Measurements from ENCODE around the gene OR10Z1.

The OR10Z1 gene

DNA sequence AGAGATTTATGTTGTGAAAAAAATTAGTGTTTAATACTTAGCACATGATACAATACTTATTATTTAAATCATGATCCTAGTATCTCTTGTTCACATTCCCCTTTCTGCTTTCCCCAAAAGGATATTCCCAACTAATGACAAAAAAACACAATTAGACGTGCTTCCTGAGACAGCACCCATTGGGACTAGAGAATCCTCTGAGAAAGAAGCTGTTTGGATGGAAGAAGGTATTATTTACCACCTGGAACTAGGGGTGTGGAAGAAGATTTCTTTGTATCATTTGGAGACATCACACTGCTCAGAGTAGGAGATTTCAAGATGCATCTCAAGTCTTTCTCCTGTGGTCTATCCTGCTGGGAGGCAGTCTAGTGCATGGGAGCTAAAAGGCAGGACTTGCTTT is at the start of gene OR10Z1:
Gene OR10Z1 (plus strand): TSS at position 301 of the 400 bp plus-strand sequence. CDS start 1,171 bp downstream, outside the sequence.
- no peak within 1 kb of the TSS for H3K4me3 ChIP-seq (ENCODE audit: low read depth, low read length)

DNA sequence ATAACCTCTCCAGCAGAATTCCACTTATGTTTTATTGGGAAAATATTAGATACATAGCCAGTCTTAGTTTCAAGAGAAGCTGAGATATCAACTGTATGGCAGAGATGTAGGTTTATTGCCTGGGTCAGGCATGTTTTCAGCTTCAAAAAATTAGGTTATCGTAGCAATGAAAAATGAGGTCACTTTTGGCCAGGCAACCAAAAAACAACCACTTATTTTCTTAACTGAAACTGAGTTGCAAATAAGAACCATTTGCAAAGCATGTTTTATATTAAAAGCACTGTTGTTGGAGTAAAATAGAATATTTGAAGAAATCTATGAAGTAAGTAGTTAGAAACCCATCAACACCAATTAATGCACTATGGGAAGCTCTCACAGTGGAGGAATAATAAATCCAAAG is 45.4 kb upstream of the OR10Z1 start:
- no peak overlapping the region for H3K4me3 ChIP-seq (ENCODE audit: low read depth, low read length)

DNA sequence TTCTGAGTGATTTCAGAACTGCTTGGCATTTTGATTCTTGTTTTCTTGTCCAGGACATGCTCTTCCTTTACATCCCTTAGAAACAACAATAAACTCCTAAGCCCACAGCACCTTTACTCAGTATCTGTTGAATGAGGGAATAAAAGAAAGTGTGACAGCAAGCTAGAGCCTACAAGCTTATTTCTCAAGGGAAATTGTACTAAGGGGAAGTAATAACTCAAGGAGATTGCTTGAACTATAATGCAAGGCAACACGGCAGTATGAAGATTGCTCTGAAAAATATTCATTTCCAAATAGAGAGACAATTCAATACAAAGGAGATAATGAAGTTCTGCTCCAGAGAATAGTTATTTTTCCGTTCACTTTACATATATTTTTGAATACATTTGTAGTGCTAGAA is 41.2 kb upstream of the OR10Z1 start:
- H3K4me3 ChIP-seq (ENCODE audit: low read depth, low read length): no peak overlapping the region

- H3K4me3 ChIP-seq (ENCODE audit: low read depth, low read length): no peak overlapping the region
Observed at GRCh38 chr1:158564608-158565007, 40.5 kb upstream of the OR10Z1 start.

- H3K4me3 ChIP-seq (ENCODE audit: low read depth, low read length): no peak within 1 kb of the TSS
Observed at GRCh38 chr1:158570480-158570879, 34.6 kb upstream of the OR10Z1 start, which contains the start of gene OR6P1. Gene OR6P1, minus strand, starts transcription at chr1:158570580. Its CDS starts 6,976 bp downstream, at chr1:158563604.

GRCh38 chr1:158572226-158572625 is 32.8 kb upstream of the OR10Z1 start:
- H3K4me3 ChIP-seq (ENCODE audit: low read depth, low read length): no peak overlapping the region

DNA sequence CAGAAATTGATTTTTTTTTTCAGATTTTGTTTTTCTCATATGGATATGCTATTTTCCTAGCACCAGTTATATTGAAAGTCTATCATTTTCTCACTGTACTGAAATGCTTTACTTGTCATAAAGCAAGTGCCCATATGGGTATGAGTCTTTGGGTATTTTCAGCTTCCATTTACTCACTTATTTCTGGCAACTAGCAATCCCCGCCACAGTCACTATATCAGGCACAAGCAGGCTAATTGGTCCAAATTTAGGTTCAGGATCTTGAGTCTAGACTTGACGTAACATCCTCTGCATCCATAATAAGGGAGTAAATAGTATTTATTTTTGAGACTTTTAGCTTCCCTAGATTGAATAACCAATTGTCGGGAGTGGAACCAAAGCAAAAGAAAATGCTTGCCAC is 27.5 kb upstream of the OR10Z1 start:
- H3K4me3 ChIP-seq (ENCODE audit: low read depth, low read length): no peak overlapping the region

DNA sequence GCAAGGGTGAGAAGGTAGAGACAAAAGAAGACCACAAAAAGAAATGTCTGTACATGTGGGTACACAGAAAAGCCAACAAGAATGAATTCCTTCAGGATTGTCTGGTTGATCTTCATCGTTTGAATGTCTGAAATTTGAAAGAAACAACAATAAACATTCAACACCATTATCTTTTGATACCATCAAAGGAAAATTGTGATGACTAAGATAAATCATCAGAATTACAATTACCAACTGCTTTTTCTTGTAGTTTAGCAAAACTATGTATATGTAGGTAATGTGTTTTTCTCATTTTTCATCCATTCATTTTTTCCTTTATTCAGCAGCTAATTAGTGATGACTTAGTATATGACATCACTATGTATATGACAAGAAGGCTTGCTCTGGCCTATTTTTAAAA is 25.3 kb upstream of the OR10Z1 start, which contains the start of gene OR10X1:
Gene OR10X1 (minus strand): TSS at position 167 of the 400 bp plus-strand sequence. CDS start 0 bp downstream, at position 167.
- no peak within 1 kb of the TSS for H3K4me3 ChIP-seq (ENCODE audit: low read depth, low read length)

DNA sequence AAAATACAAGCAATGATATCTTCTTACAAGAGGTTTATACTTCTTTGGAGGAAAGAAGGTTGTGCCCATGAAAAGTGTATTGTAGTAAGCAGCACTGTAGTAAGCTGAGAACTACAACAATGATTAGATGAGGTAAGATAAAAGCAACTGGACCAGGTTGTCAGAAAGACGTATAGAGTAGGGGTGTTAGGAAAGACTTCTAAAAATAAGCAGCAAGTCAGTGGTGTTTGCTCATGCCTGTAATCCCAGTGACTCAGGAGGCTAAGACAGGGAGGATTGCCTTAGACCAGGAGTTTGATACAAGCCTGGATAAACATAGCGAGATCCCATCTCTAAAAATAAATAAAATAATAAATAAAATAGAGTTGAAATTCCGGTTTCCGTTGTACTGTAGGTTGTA is 21.1 kb upstream of the OR10Z1 start:
- H3K4me3 ChIP-seq (ENCODE audit: low read depth, low read length): no peak overlapping the region

DNA sequence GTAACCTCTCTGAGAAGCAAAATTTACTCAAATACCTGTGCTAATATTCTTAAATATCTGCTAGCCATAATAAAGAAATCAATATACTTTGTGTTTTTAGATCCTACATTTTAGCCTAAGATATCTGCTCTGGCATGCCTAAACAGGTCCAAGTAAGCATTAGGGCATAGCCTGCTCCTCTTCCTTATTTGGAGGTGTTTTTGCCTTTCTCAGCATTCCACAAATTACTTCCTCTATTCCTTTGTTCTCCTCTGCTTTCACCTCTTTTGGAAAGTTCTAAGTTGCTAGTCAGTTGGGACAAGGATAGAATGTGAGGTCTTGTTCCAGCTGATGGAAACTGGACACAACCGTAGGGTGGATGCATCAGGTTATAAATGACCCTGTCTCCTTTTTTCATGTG is 18.1 kb upstream of the OR10Z1 start:
- no peak overlapping the region for H3K4me3 ChIP-seq (ENCODE audit: low read depth, low read length)

DNA sequence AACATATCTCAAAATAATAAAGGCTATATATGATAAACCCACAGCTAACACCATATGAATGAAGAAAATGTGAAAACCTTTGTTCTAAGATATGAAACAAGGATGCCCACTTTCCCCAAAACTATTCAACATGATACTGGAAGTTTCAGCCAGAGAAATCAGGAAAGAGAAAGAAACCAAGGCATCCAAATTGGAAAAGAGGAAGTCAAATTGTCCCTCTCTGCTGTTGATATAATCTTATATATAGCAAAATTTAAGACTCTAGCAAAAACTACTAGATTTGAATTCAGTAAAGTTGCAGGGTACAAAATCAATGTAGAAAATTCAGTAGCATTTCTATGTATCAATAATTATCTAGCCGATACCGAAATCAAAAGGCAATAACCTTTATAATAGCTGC is 4.3 kb upstream of the OR10Z1 start:
- H3K4me3 ChIP-seq (ENCODE audit: low read depth, low read length): no peak overlapping the region

DNA sequence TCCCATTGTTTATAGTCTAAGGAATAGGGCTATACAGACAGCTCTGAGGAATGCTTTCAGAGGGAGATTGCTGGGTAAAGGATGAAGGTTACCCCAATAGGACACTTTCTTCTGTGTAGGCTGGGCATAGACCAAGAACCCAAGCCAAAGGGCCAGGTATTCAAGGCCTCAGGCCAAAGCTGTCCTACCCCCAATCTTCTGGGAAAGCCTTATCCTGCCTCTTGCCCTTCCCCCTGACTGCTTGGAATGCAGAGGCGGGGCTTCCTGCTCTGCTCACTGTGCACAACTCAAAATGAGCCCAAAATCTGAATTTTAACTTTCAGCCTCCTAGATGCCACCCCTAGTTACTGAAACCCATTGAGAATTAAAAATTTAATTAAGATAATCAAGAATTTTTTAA is 2.2 kb downstream of the OR10Z1 start:
- no peak overlapping the region for H3K4me3 ChIP-seq (ENCODE audit: low read depth, low read length)

- no peak overlapping the region for H3K4me3 ChIP-seq (ENCODE audit: low read depth, low read length)
Observed at GRCh38 chr1:158611916-158612315, 6.8 kb downstream of the OR10Z1 start.

DNA sequence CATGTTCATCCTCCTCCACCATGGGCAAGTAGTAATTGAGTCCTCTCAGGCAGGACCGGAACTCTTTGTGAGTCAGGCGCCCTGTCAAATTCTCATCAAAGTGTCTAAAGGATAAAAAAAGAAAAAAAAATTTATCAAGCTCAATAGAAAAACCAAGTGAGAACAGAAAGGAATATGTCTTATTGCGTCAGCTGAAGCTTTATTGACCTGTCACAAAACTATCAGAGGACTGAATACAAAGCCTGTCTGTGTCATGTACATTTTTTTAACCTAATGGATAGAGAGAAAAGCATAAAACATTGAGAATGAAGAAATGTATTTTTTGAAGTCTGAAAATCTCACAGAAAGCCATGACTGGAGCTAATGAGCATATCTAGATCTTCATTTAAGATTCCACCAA is 8.7 kb downstream of the OR10Z1 start:
- no peak overlapping the region for H3K4me3 ChIP-seq (ENCODE audit: low read depth, low read length)

DNA sequence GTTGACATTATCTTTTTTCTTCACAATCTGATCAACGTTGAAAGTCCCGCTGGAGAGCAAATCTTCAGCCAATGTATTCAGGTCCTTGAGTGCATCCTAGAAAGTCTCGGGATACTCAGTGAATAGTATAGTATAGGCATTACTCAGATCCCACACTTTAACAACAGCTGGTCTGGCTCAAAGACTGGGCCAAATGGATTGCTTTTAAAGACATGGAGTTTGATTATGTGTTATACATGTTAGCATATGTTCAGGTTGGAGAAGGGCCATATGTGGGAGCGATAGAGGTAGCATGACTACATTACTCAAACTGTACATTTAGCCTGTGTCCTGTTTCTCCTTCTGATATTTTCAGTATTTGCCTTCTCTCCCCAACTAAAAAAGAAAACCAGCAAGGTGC is 33.1 kb downstream of the OR10Z1 start:
- no peak overlapping the region for H3K4me3 ChIP-seq (ENCODE audit: low read depth, low read length)

DNA sequence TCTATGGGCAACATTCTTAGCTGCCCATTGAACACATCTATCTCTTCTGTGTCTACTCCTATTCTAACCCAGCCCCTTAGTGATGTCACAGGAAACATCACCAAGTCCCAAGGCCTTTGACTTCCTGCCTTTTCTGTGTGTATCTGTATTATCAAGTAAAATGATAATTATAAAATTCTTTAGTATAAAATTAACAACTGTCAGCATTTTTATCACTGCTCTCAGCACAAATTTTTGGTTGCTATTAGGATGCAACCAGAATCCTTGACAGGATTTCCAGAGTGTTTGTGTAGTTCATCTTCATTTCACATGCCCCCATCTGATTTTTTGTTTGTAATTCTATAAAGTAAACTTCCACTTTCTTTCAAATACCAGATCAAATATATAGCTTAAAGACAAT is 33.8 kb downstream of the OR10Z1 start:
- no peak overlapping the region for H3K4me3 ChIP-seq (ENCODE audit: low read depth, low read length)

DNA sequence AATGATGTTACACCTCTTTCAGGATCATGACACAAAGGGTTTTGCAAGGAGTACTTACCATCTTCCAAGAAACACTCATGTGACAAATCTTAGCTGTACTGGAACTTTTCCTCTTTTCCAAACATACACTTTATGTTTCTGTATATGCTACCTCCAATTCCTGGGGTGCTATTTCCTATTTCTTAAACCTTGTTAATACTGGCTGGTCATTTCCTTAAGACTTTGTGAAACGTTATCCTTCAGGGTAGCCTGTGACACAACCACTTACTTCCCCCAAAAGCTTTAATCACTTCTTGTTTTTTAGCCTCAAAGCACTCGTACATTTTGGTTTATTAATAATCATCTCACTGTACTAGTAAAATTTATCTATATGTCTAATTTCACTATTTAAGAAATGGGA is 39.4 kb downstream of the OR10Z1 start:
- no peak overlapping the region for H3K4me3 ChIP-seq (ENCODE audit: low read depth, low read length)

GRCh38 chr1:158646465-158646864 is 41.4 kb downstream of the OR10Z1 start:
- H3K4me3 ChIP-seq (ENCODE audit: low read depth, low read length): no peak overlapping the region

DNA sequence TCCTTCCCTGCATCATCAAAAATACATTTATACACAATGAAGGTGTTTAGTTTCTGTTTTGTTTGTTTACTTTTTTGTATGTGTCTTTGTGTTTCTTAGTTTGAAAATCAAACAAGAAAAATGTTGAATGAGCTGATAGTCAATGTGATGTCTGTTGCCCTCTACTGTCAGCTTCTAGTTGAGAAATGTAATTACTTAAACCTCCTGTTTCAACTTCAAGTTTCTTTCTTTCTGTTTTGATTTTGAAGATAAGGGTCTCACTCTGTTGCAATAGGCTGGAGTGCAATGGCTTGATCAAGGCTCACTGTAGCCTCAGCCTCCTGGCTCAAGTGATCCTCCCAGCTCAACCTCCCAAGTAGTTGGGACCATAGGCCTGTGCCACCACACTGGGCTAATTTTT is 44.0 kb downstream of the OR10Z1 start:
- H3K4me3 ChIP-seq (ENCODE audit: low read depth, low read length): no peak overlapping the region

- H3K4me3 ChIP-seq (ENCODE audit: low read depth, low read length): no peak overlapping the region
Observed at GRCh38 chr1:158652721-158653334, 47.8 kb downstream of the OR10Z1 start.

GRCh38 chr1:158654086-158654485 is 49.0 kb downstream of the OR10Z1 start:
- no peak overlapping the region for H3K4me3 ChIP-seq (ENCODE audit: low read depth, low read length)

GRCh38 chr1:158654571-158654970 is 49.5 kb downstream of the OR10Z1 start:
- no peak overlapping the region for H3K4me3 ChIP-seq (ENCODE audit: low read depth, low read length)
